HepG2 (cell line): ENCODE results near the gene GRK3.

Experiments
- CHD4 ChIP-seq: fragments of 200-600 bp; sonication (generic); IDR thresholded peaks from 2 replicates; pipeline ENCODE4 v1.7.0; 2017; ENCODE audit warnings: mild to moderate bottlenecking, low read length, borderline replicate concordance
- CTCF ChIP-seq: sonication (generic); formaldehyde crosslinking; IDR thresholded peaks from 2 replicates; pipeline ENCODE4 v1.5.0; 2020; ENCODE audit warnings: mild to moderate bottlenecking, missing genetic modification reagents, moderate library complexity
- ELF3 ChIP-seq: IDR thresholded peaks from 2 replicates; pipeline ENCODE4 v1.6.1; 2016; ENCODE audit warnings: missing genetic modification reagents, missing compliant biosample characterization
- EZH2 ChIP-seq: conservative IDR thresholded peaks from 2 replicates; pipeline ENCODE4 v1.6.1; 2012; ENCODE audit warnings: mild to moderate bottlenecking, low read depth, low read length, moderate library complexity
- NCOR1 ChIP-seq: fragments of 200-600 bp; sonication (generic); IDR thresholded peaks from 2 replicates; pipeline ENCODE4 v1.7.0; 2017; ENCODE audit warnings: antibody characterized with exemption, low read length, borderline replicate concordance
- POLR2AphosphoS5 ChIP-seq: IDR thresholded peaks from 2 replicates; pipeline ENCODE4 v1.6.1; 2012; ENCODE audit warnings: low read depth, low read length
- RNF2 ChIP-seq: fragments of 450-650 bp; conservative IDR thresholded peaks from 2 replicates; pipeline ENCODE4 v1.6.1; 2016; ENCODE audit warnings: low read depth
- SMC3 ChIP-seq: IDR thresholded peaks from 2 replicates; pipeline ENCODE4 v1.6.1; 2011; ENCODE audit warnings: low read length, improper control_type of control experiment
- TBX2 ChIP-seq: sonication (generic); formaldehyde crosslinking; IDR thresholded peaks from 2 replicates; pipeline ENCODE4 v1.5.0; 2020; ENCODE audit warnings: missing genetic modification reagents, mild to moderate bottlenecking, borderline replicate concordance
- THAP8 ChIP-seq: sonication (generic); formaldehyde crosslinking; IDR thresholded peaks from 2 replicates; pipeline ENCODE4 v1.5.1; 2020; ENCODE audit warnings: missing genetic modification reagents, mild to moderate bottlenecking, borderline replicate concordance
- ZKSCAN8 ChIP-seq: IDR thresholded peaks from 2 replicates; pipeline ENCODE4 v1.6.1; 2016; ENCODE audit warnings: borderline replicate concordance, missing genetic modification reagents, missing compliant biosample characterization
- ZNF580 ChIP-seq: IDR thresholded peaks from 2 replicates; pipeline ENCODE4 v1.6.1; 2016; ENCODE audit warnings: low read depth, borderline replicate concordance

GRCh38 chr22:25759825-25760231 is 195.4 kb downstream of the GRK3 start:
- TF ChIP-seq EZH2 (no peak), RNF2 (no peak), ZKSCAN8 (CRISPR knock-in tag) (no peak), ZNF580 (CRISPR knock-in tag) (no peak), NCOR1 (no peak), ELF3 (CRISPR knock-in tag) (peak; percentile 50), POLR2AphosphoS5 (no peak), THAP8 (CRISPR knock-in tag) (no peak), TBX2 (CRISPR knock-in tag) (no peak), CHD4 (no peak), SMC3 (no peak), CTCF (CRISPR knock-in tag) (no peak)
